Ascending aorta (tissue), 2 donors: ENCODE data around the gene SIGLEC12. TPM values are rescaled to one million over a fixed set of nuclear protein-coding genes. Genes with fewer than 3 reads are reported as not detected.

Experiments
- DNase-seq, 2 donors: peaks; one replicate each; pipeline ENCODE4 v3.0.0-alpha.2; 2019; ENCODE audit warnings: low spot score in 2 of 2
- H3K27ac ChIP-seq, 2 donors: fragments of 200-600 bp; sonication (generic); one replicate each; pipeline ENCODE4 v1.5.1; 2016 to 2017; ENCODE audit warnings: mild to moderate bottlenecking in 1 of 2
- H3K27me3 ChIP-seq: fragments of 200-600 bp; sonication (generic); one replicate; pipeline ENCODE4 v1.5.1; 2017
- H3K36me3 ChIP-seq, 2 donors: fragments of 200-600 bp; sonication (generic); one replicate each; pipeline ENCODE4 v1.5.1; 2016
- H3K4me1 ChIP-seq, 2 donors: fragments of 200-600 bp; sonication (generic); one replicate each; pipeline ENCODE4 v1.5.1; 2016 to 2017; ENCODE audit warnings: mild to moderate bottlenecking in 1 of 2
- H3K4me3 ChIP-seq, 2 donors: fragments of 200-600 bp; sonication (generic); one replicate each; pipeline ENCODE4 v1.5.1; 2016 to 2017; ENCODE audit warnings: mild to moderate bottlenecking in 1 of 2
- H3K9me3 ChIP-seq, 2 donors: fragments of 200-600 bp; sonication (generic); one replicate each; pipeline ENCODE4 v1.5.1; 2016
- CTCF ChIP-seq, 3 experiments: fragments of 200-600 bp in 2 of 3; fragments of 450-650 bp in 1 of 3; sonication (generic) in 2 of 3; IDR thresholded peaks; one replicate each; pipeline ENCODE4 v1.5.1; 2016 to 2019; ENCODE audit warnings: antibody characterized with exemption in 3 of 3, mild to moderate bottlenecking in 1 of 3, moderate library complexity in 1 of 3
- intact Hi-C: fragments of 100-400 bp; cut with DNase I; formaldehyde crosslinking; loops from one replicate; pipeline ENCODE4 v1.15.1; 2023
- total RNA-seq: library from RNA; depleted of rRNA; stranded (reverse); fragments of >200 nt; gene quantifications from one replicate; pipeline ENCODE4 v1.1.0, GENCODE V29; 2016

Gene SIGLEC12
- total RNA-seq, 1 donor from 2014 or later = not detected

DNA sequence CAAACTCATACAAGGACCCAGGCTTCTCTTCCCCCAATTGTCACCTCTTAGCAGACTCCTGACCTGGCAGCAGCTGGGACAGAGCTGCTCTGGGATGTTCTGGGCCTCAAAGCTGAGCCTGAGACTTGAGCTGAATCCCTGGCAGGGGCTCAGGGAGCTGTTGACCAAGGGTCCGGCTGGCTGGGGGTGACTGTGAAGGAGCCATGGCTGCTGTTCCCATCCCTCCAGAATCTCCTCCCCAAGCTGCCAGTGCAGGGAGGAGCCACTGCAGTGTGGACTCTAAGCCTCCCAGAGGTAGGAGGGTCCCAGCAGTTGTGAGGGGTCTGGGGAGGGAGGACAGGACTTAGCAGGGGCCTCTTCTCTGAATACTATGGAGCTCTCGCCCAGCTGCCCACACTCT, 27.7 kb upstream of the SIGLEC12 start:
- Histone ChIP-seq H3K4me3 (no peak overlapping the region), H3K27ac (no peak overlapping the region), H3K27me3 (no peaks in the 10 kb centered on the region), H3K9me3 (no peaks in the 10 kb centered on the region), H3K36me3 (no peaks in the 10 kb centered on the region), H3K4me1 (no peaks in the 10 kb centered on the region)
- DNase-seq = no peak
- intact Hi-C loops = no loop called here
- no peak for TF ChIP-seq CTCF (IDR thresholded peaks at IDR 0.05)

DNA sequence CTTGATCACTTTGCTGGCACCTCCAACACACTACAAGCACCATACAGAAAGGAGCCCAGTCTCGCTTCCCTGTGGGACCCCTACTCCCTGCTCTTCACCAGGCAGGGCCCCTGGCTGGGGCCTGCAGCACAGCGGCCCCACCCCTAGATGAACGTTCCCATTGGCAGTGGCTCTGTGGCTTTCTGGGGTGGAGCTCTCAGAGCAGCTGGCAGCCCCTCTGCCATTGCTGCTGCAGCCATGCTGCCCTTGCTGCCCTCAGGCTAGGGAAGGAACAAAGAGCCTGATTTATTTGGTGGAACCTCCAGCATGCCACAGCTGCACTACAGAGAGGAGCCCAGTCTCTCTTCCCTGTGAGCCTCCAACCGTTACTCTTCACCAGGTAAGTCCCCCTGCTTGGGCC, 24.1 kb upstream of the SIGLEC12 start:
- no peaks in the 10 kb centered on the region for H3K27me3 ChIP-seq
- H3K9me3 ChIP-seq = no peaks in the 10 kb centered on the region
- intact Hi-C loops = no loop called here
- no peaks in the 10 kb centered on the region for H3K36me3 ChIP-seq
- no peak for TF ChIP-seq CTCF (IDR thresholded peaks at IDR 0.05)
- H3K4me1 ChIP-seq = no peaks in the 10 kb centered on the region
- no peak for DNase-seq
- H3K27ac ChIP-seq = no peak overlapping the region
- H3K4me3 ChIP-seq = no peak overlapping the region

DNA sequence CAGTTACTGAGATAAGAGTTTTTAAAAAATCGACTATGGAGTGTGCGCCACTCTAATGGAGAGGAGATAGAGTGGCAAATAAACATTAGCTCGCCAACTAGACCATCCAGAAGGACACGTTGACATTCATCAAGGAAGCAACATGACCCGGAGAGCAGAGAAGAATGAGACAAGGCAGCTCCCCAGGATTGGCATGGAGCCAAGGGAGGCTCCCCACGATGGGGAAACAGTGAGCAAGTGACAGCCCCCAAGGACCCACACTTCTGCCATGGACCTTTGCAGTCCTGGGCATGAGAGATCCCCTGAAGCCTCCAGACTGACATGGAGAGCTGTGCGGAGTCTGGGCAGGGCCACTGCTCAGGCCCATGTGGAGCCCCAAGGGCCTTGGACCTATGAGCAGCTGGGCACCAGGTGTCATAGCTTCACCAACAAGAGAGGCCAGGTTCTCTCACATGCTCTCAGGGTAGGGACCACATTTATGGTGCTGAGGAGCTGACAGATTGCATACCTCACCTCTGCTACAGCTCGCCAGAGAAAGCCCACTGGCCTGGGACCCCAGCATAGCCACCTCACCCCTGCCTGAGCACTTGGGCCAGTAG, 23.2 kb upstream of the SIGLEC12 start:
- no peak for DNase-seq
- H3K36me3 ChIP-seq = no peaks in the 10 kb centered on the region
- intact Hi-C loops = no loop called here
- no peak overlapping the region for H3K27ac ChIP-seq
- no peak overlapping the region for H3K4me3 ChIP-seq
- no peaks in the 10 kb centered on the region for H3K9me3 ChIP-seq
- H3K4me1 ChIP-seq = no peaks in the 10 kb centered on the region
- TF ChIP-seq CTCF (IDR thresholded peaks at IDR 0.05) = no peak
- no peaks in the 10 kb centered on the region for H3K27me3 ChIP-seq

GRCh38 chr19:51521781-51522180, 20.2 kb upstream of the SIGLEC12 start:
- no peak overlapping the region for H3K4me3 ChIP-seq
- TF ChIP-seq CTCF (IDR thresholded peaks at IDR 0.05) = no peak
- H3K27me3 ChIP-seq = no peaks in the 10 kb centered on the region
- no peak for DNase-seq
- H3K36me3 ChIP-seq = no peaks in the 10 kb centered on the region
- no peak overlapping the region for H3K27ac ChIP-seq
- H3K4me1 ChIP-seq = no peaks in the 10 kb centered on the region
- peaks cover 0 to 3% of the 10 kb centered on the region in 2 donors for H3K9me3 ChIP-seq
- intact Hi-C loops = no loop called here

- H3K27me3 ChIP-seq = no peaks in the 10 kb centered on the region
- intact Hi-C loops = no loop called here
Observed at GRCh38 chr19:51521357-51521756, 19.8 kb upstream of the SIGLEC12 start.

More at GRCh38 chr19:51521357-51521756, 19.8 kb upstream of the SIGLEC12 start:
- H3K4me1 ChIP-seq = no peaks in the 10 kb centered on the region
- TF ChIP-seq CTCF (IDR thresholded peaks at IDR 0.05) = no peak
- H3K9me3 ChIP-seq = peaks cover 0 to 3% of the 10 kb centered on the region in 2 donors
- no peaks in the 10 kb centered on the region for H3K36me3 ChIP-seq
- H3K4me3 ChIP-seq = no peak overlapping the region
- DNase-seq = no peak
- no peak overlapping the region for H3K27ac ChIP-seq
